Activated B cell treated with CpG ODN at 0.5 μM for 24 hours (primary cell): ENCODE data around the gene SEMA3D. TPM values are rescaled to one million over a fixed set of nuclear protein-coding genes. Genes with fewer than 3 reads are reported as not detected.

ENCODE experiments used
- ATAC-seq: fragments of 200-7000 bp; cut with Tn5 transposase; one replicate; pipeline ENCODE4 v1.10.0; 2021; ENCODE audit warnings: low read depth, mild to moderate bottlenecking, moderate library complexity
- CTCF ChIA-PET: fragments of 350-600 bp; sonication (Branson Sonifier 250); formaldehyde crosslinking; loops from one replicate; lab custom pipeline; 2021; ENCODE audit warnings: antibody characterized with exemption; lab: Charles Lee
- POLR2A ChIA-PET: fragments of 350-600 bp; sonication (Branson Sonifier 250); formaldehyde crosslinking; loops from one replicate; lab custom pipeline; 2021; ENCODE audit warnings: antibody characterized with exemption; lab: Charles Lee
- DNase-seq: peaks from one replicate; pipeline ENCODE4 v3.0.0; 2022
- H3K27ac Mint-ChIP-seq: one replicate; pipeline ENCODE4 v1.8.0; 2020; ENCODE audit warnings: mixed read lengths
- H3K27me3 Mint-ChIP-seq: one replicate; pipeline ENCODE4 v1.8.0; 2021; ENCODE audit warnings: mixed read lengths
- H3K36me3 Mint-ChIP-seq: one replicate; pipeline ENCODE4 v1.8.0; 2021; ENCODE audit warnings: low read depth, mixed read lengths
- H3K4me1 Mint-ChIP-seq: one replicate; pipeline ENCODE4 v1.8.0; 2021; ENCODE audit warnings: mixed read lengths
- H3K4me3 Mint-ChIP-seq: one replicate; pipeline ENCODE4 v1.8.0; 2020; ENCODE audit warnings: mild to moderate bottlenecking, mixed read lengths
- H3K9me3 Mint-ChIP-seq: one replicate; pipeline ENCODE4 v1.8.0; 2020; ENCODE audit warnings: mixed read lengths
- CTCF ChIP-seq: fragments of 200-600 bp; IDR thresholded peaks from one replicate; pipeline ENCODE4 v1.8.0; 2022; ENCODE audit warnings: antibody characterized with exemption, mild to moderate bottlenecking
- intact Hi-C: fragments of 100-400 bp; cut with micrococcal nuclease; formaldehyde crosslinking; loops from one replicate; pipeline ENCODE4 v1.15.1; 2024
- total RNA-seq: library from RNA; stranded (reverse); gene quantifications from 2 replicates; pipeline ENCODE4 v1.2.3, GENCODE V29; 2022

Gene SEMA3D
- total RNA-seq, 1 donor from 2014 or later = not detected

GRCh38 chr7:85095806-85096205 is 91.0 kb downstream of the SEMA3D start:
- intact Hi-C loops = loop anchor here (10.0 kb wide), 1 partner anchor 61 kb away; no protein-coding TSS in a partner anchor
- ChIA-PET CTCF (no interaction called here), POLR2A (no interaction called here)
- no peak for TF ChIP-seq CTCF
- no peak overlapping the region for H3K27ac Mint-ChIP-seq
- ATAC-seq = no peak
- no peaks in the 10 kb centered on the region for H3K36me3 Mint-ChIP-seq
- H3K27me3 Mint-ChIP-seq = no peaks in the 10 kb centered on the region
- no peaks in the 10 kb centered on the region for H3K4me1 Mint-ChIP-seq
- no peak overlapping the region for H3K4me3 Mint-ChIP-seq
- H3K9me3 Mint-ChIP-seq = no peaks in the 10 kb centered on the region
- DNase-seq = no peak

- Mint-ChIP-seq H3K4me3 (no peak overlapping the region), H3K27me3 (no peaks in the 10 kb centered on the region), H3K36me3 (no peaks in the 10 kb centered on the region), H3K9me3 (no peaks in the 10 kb centered on the region), H3K27ac (no peak overlapping the region), H3K4me1 (no peaks in the 10 kb centered on the region)
- ATAC-seq (no peak), DNase-seq (no peak)
- CTCF ChIA-PET = no interaction called here
- intact Hi-C loops = loop anchor here (10.0 kb wide), 1 partner anchor 61 kb away; no protein-coding TSS in a partner anchor
- TF ChIP-seq CTCF = no peak
- POLR2A ChIA-PET = no interaction called here
Observed at GRCh38 chr7:85095366-85095765, 91.5 kb downstream of the SEMA3D start.

- ATAC-seq (no peak), DNase-seq (no peak)
- Mint-ChIP-seq H3K27ac (no peak overlapping the region), H3K4me1 (no peaks in the 10 kb centered on the region), H3K36me3 (no peaks in the 10 kb centered on the region), H3K9me3 (no peaks in the 10 kb centered on the region), H3K4me3 (no peak overlapping the region), H3K27me3 (no peaks in the 10 kb centered on the region)
- no peak for TF ChIP-seq CTCF
- intact Hi-C loops = loop anchor here (10.0 kb wide), 1 partner anchor 59 kb away; no protein-coding TSS in a partner anchor
- ChIA-PET CTCF (no interaction called here), POLR2A (no interaction called here)
Observed at GRCh38 chr7:85094046-85094725, 92.7 kb downstream of the SEMA3D start.

GRCh38 chr7:85091565-85091928 is 95.3 kb downstream of the SEMA3D start:
- TF ChIP-seq CTCF = no peak
- no peak for DNase-seq
- Mint-ChIP-seq H3K4me1 (no peaks in the 10 kb centered on the region), H3K9me3 (no peaks in the 10 kb centered on the region), H3K27ac (no peak overlapping the region), H3K27me3 (no peaks in the 10 kb centered on the region), H3K4me3 (no peak overlapping the region), H3K36me3 (no peaks in the 10 kb centered on the region)
- ATAC-seq = no peak
- ChIA-PET POLR2A (no interaction called here), CTCF (no interaction called here)
- intact Hi-C loops = loop anchor here (10.0 kb wide), 1 partner anchor 57 kb away; no protein-coding TSS in a partner anchor

GRCh38 chr7:85090919-85091564 is 95.8 kb downstream of the SEMA3D start:
- ATAC-seq (no peak), DNase-seq (no peak)
- Mint-ChIP-seq H3K9me3 (no peaks in the 10 kb centered on the region), H3K4me3 (no peak overlapping the region), H3K4me1 (no peaks in the 10 kb centered on the region), H3K27ac (no peak overlapping the region), H3K36me3 (no peaks in the 10 kb centered on the region), H3K27me3 (no peaks in the 10 kb centered on the region)
- intact Hi-C loops = loop anchor here (10.0 kb wide), 1 partner anchor 56 kb away; no protein-coding TSS in a partner anchor
- CTCF ChIA-PET = no interaction called here
- no peak for TF ChIP-seq CTCF
- POLR2A ChIA-PET = interaction anchor here (0.6 kb wide), 1 partner anchor 43 kb away, joined by 3 read pairs; no protein-coding TSS in a partner anchor
